HUES64 (cell line): ENCODE results near the gene CD2.
"Not testable (repeated sequence)": the region's sequence is repeated elsewhere in the genome, so short reads cannot be mapped to it uniquely, and the experiment has no call there.

Experiments used
- H3K27ac ChIP-seq: 2 replicates; pipeline ENCODE4 v1.7.0; 2013; ENCODE audit warnings: low read depth, low read length, inconsistent platforms
- H3K27me3 ChIP-seq: 2 replicates; pipeline ENCODE4 v1.6.1; 2013; ENCODE audit warnings: mild to moderate bottlenecking, low read length; ENCODE audit not compliant: insufficient read depth
- H3K36me3 ChIP-seq: 2 replicates; pipeline ENCODE4 v1.6.1; 2013; ENCODE audit warnings: mild to moderate bottlenecking, low read length; ENCODE audit not compliant: insufficient read depth
- H3K4me1 ChIP-seq: 2 replicates; pipeline ENCODE4 v1.6.1; 2013; ENCODE audit warnings: mild to moderate bottlenecking, low read length, moderate library complexity; ENCODE audit not compliant: insufficient read depth
- H3K4me3 ChIP-seq: 2 replicates; pipeline ENCODE4 v1.5.1; 2013; ENCODE audit warnings: mild to moderate bottlenecking, low read length, moderate library complexity
- H3K9ac ChIP-seq: 2 replicates; pipeline ENCODE4 v1.6.1; 2013; ENCODE audit warnings: mild to moderate bottlenecking, low read depth, low read length
- H3K9me3 ChIP-seq: 2 replicates; pipeline ENCODE4 v1.6.1; 2013; ENCODE audit warnings: low read depth, low read length; ENCODE audit not compliant: insufficient read depth
- WGBS: fragments of 150-250, 120-280 bp; methylation state at CpG from one replicate; pipeline ENCODE4 v1.1.7; 2013; ENCODE audit warnings: missing lambda C conversion rate; 5-methylcytosine and 5-hydroxymethylcytosine counted together

The CD2 gene

DNA sequence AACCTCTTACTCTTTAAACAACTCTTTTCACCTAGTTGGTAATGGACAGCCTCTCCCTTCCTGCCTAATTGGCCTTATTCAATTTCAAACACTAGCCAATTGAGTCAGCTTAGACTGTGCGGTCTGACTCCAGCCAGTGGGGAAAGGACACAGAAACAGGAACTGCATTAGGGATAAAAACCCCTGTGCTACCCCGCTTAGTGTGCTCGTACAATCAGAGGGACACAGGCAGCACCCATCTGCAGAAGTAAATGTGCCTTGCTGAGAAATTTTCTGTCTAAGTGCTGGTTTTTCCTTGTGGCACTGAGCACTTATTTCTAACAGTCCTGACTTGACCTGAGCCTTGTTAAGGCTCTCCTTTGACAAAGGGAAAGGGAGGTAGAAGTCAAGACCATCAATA, 6.0 kb upstream of the CD2 start:
- Histone ChIP-seq H3K4me3 (no peak overlapping the region), H3K36me3 (no peaks in the 10 kb centered on the region), H3K4me1 (no peaks in the 10 kb centered on the region), H3K9me3 (peaks cover 50% of the 10 kb centered on the region), H3K9ac (no peak overlapping the region), H3K27ac (no peak overlapping the region), H3K27me3 (no peaks in the 10 kb centered on the region)
- 94% methylated on average over 3 of the region's 3 CpGs for WGBS

DNA sequence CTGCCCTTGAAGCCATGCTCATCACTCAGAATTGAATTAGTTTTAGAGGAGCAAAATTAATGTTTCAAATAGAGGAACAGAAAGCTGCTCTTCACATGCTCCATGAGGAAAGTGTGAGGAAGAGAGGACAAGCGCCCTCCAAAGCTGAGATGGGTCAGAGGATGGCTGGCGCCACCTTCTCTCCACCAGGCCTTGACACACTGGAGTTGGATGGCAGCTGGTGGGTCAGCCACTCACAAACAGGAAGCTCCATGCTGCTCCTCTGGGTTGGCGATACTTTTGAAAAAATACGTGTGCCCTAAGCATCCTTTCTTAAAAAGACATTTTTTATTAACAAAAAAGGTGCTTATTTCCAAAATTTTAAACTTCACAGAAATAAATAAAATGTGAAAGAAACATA, 3.1 kb upstream of the CD2 start:
- no peak overlapping the region for H3K9ac ChIP-seq
- peaks cover 25% of the 10 kb centered on the region for H3K9me3 ChIP-seq
- 73% methylated on average over 4 of the region's 4 CpGs for WGBS
- no peaks in the 10 kb centered on the region for H3K36me3 ChIP-seq
- no peaks in the 10 kb centered on the region for H3K4me1 ChIP-seq
- H3K4me3 ChIP-seq = no peak overlapping the region
- no peak overlapping the region for H3K27ac ChIP-seq
- no peaks in the 10 kb centered on the region for H3K27me3 ChIP-seq

DNA sequence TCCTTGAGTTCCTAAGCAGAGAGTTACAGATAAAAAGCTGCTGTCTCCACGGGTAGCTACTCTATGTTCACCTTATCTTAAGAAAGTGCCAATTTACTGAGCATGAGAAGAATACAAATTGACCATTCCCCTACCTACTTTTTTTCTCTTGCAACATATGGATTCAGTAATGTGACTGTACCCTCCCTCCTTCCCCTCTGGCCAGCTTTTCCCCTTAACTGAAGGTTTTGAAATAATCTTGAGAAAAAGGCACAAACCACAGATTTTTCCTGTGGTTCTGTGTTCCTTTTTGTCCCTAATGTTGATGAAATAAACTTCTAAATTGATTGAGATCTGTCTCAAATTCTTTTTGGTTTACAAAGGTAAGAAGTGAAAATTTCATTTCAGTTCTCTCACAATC, 2.6 kb upstream of the CD2 start:
- Histone ChIP-seq H3K36me3 (no peaks in the 10 kb centered on the region), H3K9ac (no peak overlapping the region), H3K27ac (no peak overlapping the region), H3K27me3 (no peaks in the 10 kb centered on the region), H3K4me3 (no peak overlapping the region), H3K4me1 (no peaks in the 10 kb centered on the region), H3K9me3 (peaks cover 25% of the 10 kb centered on the region)
- 79% methylated on average over 1 of the region's 1 CpG for WGBS

DNA sequence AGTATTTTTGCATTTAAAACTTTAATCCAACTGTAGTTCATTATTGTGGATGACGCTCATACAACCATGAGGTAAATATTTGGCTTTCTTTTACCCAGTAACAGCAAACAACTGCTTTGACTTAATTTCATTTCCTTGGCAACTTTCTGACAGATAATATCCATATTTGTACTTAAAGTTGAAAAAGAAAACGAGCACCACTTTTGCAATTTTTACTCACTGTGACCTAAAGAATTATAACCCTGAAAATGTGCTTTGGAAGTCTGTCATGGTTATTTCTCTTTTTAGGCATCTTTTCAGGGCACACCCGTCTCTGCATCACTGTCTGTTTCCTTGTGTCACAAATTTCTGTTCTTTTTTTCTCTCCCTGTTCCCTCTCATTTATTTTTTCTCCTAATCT, 918 bp upstream of the CD2 start:
- 94% methylated on average over 3 of the region's 3 CpGs for WGBS
- H3K4me1 ChIP-seq = no peaks in the 10 kb centered on the region
- H3K9me3 ChIP-seq = peaks cover 11% of the 10 kb centered on the region
- no peak overlapping the region for H3K9ac ChIP-seq
- H3K27me3 ChIP-seq = no peaks in the 10 kb centered on the region
- no peak overlapping the region for H3K27ac ChIP-seq
- H3K36me3 ChIP-seq = no peaks in the 10 kb centered on the region
- H3K4me3 ChIP-seq = no peak overlapping the region

DNA sequence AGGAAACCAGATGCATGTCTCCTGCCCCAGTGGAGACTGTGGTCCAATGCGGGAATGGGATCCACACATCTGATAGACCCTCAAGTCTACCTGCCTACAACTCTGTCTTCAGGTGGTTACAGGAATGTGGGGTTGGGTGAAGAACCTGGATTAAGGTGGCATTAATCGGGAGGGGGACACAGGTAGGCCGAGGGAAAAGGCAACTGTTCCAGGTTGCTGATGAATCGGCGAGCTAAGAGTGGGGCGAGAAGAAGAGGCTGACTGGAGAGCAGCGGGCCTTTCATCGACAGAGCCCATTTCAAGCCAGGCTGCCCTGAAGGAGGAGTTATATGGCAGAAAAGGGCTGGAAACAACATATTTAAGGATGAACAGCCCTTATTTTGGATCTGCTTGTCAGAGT, 836 bp downstream of the CD2 start:
- Histone ChIP-seq H3K9me3 (no peaks in the 10 kb centered on the region), H3K4me1 (no peaks in the 10 kb centered on the region), H3K36me3 (no peaks in the 10 kb centered on the region), H3K27me3 (no peaks in the 10 kb centered on the region), H3K9ac (no peak overlapping the region), H3K27ac (no peak overlapping the region), H3K4me3 (no peak overlapping the region)
- WGBS = 96% methylated on average over 8 of the region's 8 CpGs

DNA sequence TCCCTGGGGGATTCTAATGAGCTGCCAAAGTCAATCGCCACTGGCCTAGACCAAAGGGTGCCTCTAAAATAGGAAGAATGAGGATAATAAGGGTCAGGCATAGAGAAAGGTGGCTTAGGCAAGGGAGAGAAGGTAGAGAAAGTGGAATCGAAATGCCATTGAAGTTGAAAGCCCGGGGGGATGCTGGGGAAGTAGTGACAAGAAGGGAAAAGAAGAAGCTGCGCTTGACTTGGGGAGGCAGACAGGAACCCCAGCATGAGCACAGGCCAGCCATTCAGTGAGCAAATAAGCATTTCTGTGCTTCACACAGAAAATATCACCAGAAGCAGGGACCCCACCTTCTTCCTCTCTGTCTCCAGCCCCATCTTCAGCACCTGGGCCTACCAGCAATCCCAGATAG, 1.5 kb downstream of the CD2 start:
- Histone ChIP-seq H3K27ac (no peak overlapping the region), H3K9me3 (no peaks in the 10 kb centered on the region), H3K27me3 (no peaks in the 10 kb centered on the region), H3K9ac (no peak overlapping the region), H3K4me3 (no peak overlapping the region), H3K4me1 (no peaks in the 10 kb centered on the region), H3K36me3 (no peaks in the 10 kb centered on the region)
- WGBS = 94% methylated on average over 4 of the region's 4 CpGs

DNA sequence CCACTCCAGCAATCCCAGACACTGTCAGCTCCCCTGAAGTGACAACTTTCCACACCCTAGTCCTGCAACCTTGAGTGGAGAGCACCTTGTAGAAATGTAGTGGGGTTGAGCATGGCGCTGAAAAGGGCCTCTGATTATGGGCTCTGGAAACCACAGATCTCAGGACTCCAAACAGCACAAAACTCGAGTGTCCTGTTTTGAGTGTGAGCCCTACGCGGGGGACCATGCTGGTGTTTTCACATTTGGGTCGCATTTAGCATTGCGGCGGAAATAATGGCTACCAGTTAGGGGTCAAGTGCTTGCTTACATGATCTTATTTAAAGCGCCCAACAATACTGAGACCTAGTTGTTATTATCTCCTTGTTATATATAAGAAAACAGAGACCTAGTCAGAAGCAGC, 1.9 kb downstream of the CD2 start:
- not testable (repeated sequence) for H3K36me3 ChIP-seq, H3K4me3 ChIP-seq, H3K9ac ChIP-seq, H3K4me1 ChIP-seq, H3K27me3 ChIP-seq, H3K9me3 ChIP-seq, H3K27ac ChIP-seq
- WGBS = 91% methylated on average over 7 of the region's 8 CpGs

DNA sequence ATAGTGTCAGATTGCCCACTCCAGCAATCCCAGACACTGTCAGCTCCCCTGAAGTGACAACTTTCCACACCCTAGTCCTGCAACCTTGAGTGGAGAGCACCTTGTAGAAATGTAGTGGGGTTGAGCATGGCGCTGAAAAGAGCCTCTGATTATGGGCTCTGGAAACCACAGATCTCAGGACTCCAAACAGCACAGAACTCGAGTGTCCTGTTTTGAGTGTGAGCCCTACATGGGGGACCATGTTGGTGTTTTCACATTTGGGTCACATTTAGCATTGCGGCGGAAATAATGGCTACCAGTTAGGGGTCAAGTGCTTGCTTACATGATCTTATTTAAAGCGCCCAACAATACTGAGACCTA, 4.2 kb downstream of the CD2 start:
- H3K4me3 ChIP-seq, H3K4me1 ChIP-seq, H3K9me3 ChIP-seq, H3K9ac ChIP-seq, H3K27ac ChIP-seq, H3K27me3 ChIP-seq, H3K36me3 ChIP-seq: not testable (repeated sequence)
- WGBS = 95% methylated on average over 4 of the region's 5 CpGs

DNA sequence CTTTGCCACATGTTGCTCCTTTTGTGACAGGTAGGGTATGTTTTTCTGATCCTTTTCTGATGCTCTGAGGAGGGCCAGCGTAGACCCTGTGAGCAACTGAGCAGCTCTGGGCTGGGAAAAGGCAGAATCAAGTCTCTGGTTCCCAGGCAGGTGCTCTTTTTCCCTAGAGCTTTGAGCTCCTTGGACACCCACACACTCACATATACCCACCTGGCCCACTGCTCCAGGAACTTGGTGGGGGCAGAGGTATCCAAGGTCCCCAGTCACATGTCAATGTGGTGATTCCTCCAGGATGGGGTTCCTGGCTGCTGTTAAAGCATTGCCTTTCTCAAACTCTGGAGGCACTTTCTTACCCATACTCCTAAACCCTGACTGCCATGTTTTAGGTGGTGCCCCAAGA, 5.4 kb downstream of the CD2 start:
- Histone ChIP-seq H3K4me3 (no peak overlapping the region), H3K36me3 (no peaks in the 10 kb centered on the region), H3K9ac (no peak overlapping the region), H3K9me3 (no peaks in the 10 kb centered on the region), H3K27ac (no peak overlapping the region), H3K27me3 (no peaks in the 10 kb centered on the region), H3K4me1 (no peaks in the 10 kb centered on the region)
- WGBS = 96% methylated on average over 1 of the region's 1 CpG

DNA sequence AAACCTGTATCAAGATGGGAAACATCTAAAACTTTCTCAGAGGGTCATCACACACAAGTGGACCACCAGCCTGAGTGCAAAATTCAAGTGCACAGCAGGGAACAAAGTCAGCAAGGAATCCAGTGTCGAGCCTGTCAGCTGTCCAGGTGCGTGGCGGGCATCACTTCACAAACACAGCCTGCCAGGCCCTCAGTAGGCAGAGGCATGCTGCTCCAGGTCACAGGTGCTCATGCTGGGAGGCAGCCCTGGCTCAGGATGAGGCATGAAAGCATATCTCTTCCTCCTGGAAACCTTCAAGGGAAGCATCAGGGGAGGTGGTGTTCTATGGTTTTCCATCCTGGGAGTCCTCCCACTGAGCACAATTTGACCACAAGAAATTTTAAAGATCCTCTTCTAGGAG, 6.3 kb downstream of the CD2 start:
- Histone ChIP-seq H3K4me3 (no peak overlapping the region), H3K9me3 (no peaks in the 10 kb centered on the region), H3K27ac (no peak overlapping the region), H3K9ac (no peak overlapping the region), H3K36me3 (no peaks in the 10 kb centered on the region), H3K27me3 (no peaks in the 10 kb centered on the region), H3K4me1 (no peaks in the 10 kb centered on the region)
- WGBS = 98% methylated on average over 3 of the region's 3 CpGs

DNA sequence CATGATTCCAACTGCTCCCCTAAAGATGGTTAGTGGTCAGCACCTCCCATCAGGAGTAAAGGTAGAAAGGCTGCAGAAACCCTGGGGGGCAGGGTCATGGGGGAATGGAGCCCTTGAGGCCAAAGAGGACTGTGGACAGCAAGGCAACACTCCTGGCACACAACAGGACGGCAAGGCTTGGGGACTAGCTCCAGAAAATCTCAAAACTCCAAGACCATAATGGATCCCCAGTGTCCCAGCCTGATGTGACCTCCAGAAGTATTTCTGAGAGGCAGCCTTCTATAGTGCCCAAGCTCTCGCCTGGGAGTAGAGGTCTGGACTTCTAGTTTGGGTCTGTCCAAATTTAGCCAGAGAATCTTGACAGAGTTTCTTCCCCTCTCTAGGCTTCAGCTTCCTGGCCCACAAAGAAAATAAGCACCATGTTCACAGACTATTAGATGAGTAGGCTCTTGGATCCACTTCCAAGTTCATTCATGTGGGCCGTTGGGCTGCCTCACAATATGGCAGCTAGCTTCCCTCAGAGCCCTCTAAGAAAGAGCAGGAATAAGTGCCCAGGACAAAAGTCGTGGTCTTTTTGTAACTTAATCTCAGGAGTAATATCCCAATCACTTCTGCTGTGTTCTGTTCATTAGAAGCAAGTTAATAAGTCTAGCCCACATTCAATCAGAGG, 6.9 kb downstream of the CD2 start:
- Histone ChIP-seq H3K4me3 (no peak overlapping the region), H3K9ac (no peak overlapping the region), H3K4me1 (no peaks in the 10 kb centered on the region), H3K27me3 (no peaks in the 10 kb centered on the region), H3K9me3 (no peaks in the 10 kb centered on the region), H3K27ac (no peak overlapping the region), H3K36me3 (no peaks in the 10 kb centered on the region)
- 83% methylated on average over 4 of the region's 4 CpGs for WGBS

DNA sequence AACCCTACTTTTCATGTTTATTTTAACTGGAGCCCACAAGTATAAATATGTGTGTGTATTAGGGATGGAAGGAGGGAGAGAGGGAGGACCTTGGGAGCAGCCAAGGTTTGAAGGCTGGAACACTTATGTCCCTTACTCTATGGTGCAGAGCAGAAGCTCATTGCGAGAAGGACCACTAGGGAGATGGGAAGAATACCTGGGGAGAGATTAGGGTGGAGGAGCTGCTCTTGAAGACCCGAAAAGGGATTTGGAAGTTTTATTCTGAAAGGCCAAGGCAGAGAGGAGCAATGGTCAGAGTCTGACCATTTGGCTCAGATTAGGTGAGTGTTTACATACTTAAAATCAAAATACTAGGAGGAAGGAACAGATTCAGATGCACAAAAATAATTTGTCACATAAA, 8.1 kb downstream of the CD2 start:
- WGBS = 96% methylated on average over 2 of the region's 2 CpGs
- Histone ChIP-seq H3K27ac (no peak overlapping the region), H3K36me3 (no peaks in the 10 kb centered on the region), H3K4me3 (no peak overlapping the region), H3K9ac (no peak overlapping the region), H3K4me1 (no peaks in the 10 kb centered on the region), H3K9me3 (no peaks in the 10 kb centered on the region), H3K27me3 (no peaks in the 10 kb centered on the region)
